HG03571 (cell line): Measurements from ENCODE around the gene N4BP2L1.
"Not testable (repeated sequence)": the region's sequence is repeated elsewhere in the genome, so short reads cannot be mapped to it uniquely, and the experiment has no call there.

Experiments used
- ATAC-seq: cut with Tn5 transposase; IDR thresholded peaks from one replicate; pipeline ENCODE4 v1.9.1; 2021; ENCODE audit not compliant: unreplicated experiment

N4BP2L1 gene

DNA sequence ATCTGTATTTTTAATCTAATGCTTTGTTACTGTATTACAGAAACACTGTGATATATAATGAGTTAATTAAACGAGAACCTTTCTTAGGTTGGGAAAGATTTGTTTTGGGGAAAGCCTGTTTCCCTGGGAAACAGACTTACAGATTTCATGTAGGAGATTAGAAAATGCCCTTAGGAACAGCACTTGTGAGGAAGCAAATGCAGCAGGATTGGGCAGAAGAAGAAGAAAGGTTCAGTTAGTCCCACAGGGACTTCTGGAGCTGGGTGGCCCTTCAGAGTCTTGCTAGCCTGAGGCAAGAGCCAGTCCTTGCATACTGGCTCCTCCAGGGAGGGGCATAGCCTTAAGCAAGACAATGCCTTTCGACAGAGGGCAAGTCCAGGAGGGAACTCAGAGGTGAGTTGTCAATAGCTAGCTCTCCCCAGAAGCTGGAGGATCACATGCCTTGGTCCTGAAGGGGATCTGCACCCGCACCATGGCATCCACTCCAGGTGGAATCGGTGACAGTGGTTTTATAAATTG lies 36.8 kb downstream of the N4BP2L1 start:
- ATAC-seq = no peak

DNA sequence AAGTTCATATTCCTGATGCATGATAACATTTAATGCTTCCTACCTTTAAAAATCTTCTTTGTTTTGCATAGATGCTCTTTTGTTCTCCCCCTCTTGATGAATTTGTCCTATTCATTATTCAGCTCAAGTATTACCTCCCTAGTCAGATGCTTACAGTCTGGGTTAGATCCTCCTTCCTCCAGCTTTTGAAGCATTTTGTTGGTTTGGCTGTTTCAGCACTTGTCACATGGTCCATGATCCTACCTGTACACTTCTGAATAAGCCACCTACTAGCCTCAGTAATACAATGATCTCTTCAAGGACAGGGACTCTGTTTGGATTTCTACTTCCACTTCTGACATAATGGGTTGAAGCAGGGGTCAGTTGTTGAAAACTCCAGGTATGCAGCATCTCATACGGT lies 37.4 kb downstream of the N4BP2L1 start:
- no peak for ATAC-seq

DNA sequence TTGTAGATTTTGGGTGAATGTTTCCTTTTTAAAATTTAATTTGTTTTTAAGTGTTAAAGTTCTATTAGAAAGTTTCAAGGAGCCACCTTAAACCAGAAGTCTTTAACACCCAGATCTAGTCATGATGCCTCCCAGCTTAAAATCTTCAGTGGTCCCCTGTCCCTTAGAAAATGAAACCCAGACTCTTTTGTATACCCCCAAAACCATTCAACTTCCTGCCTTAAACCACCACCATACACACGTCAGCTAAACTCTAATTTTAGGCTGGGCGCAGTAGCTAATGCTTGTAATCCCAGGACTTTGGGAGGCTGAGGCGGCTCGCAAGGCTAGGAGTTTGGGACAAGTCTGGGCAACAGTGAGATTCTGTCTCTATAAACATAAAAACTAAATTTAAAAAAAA lies 37.9 kb downstream of the N4BP2L1 start:
- no peak for ATAC-seq

DNA sequence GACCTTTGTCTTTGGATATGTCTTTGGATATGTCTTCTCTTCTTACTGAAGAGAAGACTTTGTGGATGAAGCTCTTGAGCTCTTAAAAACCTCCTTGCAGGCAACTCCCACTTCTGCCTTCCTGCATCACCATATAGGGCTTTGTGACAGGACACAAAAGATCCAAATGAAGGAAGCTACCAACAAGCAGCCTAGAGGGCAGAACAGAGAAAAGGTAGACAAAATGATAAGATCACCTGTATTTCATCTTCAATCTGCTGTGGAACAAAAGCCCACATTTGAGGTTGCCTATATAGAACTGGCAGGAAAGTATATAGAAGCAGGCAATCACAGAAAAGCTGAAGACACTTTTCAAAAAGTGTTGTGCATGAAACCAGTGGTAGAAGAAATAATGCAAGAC lies 42.5 kb downstream of the N4BP2L1 start:
- ATAC-seq = no peak

DNA sequence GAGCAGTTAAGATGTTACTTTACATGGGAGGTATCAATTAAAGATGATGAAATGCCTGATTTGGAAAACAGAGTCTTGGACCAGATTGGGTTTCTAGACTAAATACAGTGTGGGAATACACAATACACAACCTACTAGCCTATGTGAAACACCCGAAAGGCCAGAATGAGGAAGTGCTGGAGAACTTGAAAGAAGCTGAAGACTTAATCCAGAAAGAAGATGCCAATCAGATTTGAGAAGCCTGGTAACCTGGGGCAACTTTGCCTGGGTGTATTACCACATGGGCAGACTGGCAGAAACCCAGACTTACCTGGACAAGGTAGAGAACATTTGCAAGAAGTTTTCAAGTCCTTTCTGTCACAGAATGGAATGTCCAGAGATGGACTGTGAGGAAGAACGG lies 43.2 kb downstream of the N4BP2L1 start:
- no peak for ATAC-seq

DNA sequence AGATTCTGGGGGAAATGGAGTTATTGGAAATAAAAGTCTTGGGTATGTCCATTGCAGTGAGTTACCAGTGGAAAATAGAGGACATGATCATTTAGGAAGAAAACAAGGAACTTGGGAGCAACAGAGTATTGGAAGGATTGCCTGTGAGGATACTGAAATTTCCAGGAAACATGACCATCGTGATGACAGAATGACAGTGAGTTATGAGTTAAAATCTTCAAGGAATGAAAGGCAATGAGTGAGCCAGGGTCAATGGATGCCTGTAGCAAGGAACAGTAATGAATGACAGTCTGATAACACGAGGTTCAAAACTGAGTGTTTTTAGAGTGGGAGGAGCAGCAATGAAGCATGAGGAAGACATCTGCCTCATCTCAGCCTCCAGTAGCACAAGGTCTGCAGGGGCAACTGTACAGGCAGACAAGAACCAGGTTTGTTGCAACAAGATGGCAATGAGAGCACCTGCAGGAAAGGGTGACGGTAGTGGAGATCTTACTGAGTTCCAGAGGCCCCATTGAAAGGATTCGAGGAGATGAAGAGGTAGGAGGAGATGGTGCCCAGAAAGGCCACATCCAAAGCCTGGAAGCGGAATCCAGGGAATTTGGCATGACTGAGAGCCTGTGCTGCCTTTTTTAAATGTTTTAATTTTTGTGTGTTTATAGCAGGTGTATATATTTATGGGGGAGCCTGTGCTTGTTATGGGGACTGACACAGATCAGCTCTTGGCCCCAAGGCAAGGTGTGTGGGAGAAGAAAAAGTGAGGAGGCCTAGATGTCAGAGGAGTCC lies 43.9 kb downstream of the N4BP2L1 start:
- ATAC-seq = no peak

DNA sequence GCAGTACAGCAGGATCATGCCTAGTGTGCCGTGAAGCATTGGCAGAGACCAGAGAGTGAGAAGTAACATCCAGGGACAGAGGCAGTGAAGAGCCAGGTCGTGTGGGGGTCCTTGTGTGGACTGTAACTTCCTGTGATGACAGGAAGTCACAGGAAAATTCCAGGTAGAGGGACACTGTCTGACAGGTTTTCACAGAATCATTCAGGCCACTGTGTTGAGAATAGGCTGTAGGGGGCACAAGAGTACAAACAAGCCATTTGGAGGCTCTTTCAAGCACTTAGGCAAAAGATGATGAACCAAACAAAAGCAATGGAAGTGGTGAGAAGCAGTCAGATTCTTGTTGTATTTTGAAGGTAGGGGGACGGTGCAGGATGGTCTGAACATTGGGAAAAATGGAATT lies 46.4 kb downstream of the N4BP2L1 start:
- no peak for ATAC-seq

DNA sequence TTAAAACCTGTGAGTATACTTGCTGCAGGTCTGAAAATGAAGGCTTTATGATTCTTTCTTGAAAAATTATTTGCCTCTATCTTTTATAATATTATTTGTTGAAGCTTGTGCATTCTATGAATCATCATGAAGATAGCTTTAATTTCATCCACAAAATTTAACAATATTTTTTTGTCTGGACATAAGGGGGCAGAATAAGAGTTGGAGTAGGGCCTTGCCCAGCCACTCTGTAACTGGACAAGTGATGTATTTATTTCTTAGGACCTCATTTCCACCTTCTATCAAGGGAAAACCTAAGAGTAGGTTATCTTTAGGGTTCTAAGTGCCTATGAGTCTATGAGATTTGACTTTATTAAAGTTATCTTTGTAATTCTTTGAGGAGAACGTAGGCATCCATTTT lies 49.9 kb downstream of the N4BP2L1 start:
- ATAC-seq = no peak

DNA sequence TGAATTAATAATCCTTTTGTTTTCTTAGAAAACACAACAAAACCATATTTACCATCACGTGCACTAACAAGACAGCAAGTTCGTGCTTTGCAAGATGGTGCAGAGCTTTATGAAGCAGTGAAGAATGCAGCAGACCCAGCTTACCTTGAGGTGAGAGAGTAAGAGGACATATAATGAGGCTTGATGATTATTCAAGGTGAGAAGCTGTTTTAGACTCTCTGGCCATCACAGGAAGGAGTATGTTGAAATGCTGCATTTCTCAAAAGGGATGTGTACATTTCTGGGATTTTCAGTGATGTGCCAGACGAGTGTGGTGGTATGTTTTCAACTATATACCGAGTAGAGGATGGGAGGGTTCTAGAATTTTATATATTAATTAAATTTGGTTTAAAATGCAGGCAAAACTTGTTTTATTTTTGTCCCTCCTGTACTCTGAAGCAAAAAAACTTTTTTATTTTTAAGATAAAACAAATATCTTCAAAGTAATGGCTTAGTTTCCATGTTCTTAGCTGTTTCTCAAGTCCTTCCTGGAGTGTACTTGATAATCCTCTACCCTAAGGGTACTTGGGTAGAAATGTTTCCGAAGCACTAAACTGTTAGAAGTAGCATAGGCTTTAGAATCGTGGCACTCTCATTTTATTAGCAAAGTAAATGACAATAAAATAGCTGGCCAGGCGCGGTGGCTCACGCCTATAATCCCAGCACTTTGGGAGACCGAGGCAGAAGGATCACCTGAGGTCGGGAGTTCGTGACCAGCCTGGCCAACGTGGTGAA lies 51.1 kb downstream of the N4BP2L1 start:
- no peak for ATAC-seq

DNA sequence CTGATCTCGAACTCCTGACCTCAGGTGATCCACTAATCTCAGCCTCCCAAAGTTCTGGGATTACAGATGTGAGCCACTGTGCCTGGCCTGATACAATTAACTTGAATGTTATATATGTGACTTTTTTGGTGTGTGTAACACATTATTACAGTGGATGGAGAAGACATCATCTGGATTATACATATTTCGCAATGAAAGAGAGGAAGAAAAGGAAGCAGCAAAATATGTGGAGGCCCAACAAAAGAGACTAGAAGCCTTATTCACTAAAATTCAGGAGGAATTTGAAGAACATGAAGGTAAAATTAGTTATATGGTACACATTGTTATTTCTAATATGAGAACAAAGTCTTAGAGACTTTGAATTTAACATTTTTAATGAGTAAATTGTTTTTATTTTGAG lies 57.1 kb downstream of the N4BP2L1 start:
- no peak for ATAC-seq

DNA sequence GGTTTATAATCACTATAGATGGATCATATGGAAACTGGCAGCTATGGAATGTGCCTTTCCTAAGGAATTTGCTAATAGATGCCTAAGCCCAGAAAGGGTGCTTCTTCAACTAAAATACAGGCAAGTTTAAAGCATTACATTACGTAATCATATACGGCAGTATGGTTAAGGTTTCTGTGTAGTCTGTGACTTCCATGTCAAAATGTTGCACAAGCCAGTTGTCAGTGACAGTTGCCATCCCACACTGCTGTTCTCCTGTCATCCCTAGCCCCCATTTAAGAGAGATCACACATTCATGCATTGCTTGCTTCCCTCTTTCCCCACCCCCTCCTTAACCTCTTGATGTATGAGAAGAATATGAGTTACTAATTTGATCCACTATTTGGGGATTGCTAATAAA lies 65.4 kb downstream of the N4BP2L1 start:
- no peak for ATAC-seq

DNA sequence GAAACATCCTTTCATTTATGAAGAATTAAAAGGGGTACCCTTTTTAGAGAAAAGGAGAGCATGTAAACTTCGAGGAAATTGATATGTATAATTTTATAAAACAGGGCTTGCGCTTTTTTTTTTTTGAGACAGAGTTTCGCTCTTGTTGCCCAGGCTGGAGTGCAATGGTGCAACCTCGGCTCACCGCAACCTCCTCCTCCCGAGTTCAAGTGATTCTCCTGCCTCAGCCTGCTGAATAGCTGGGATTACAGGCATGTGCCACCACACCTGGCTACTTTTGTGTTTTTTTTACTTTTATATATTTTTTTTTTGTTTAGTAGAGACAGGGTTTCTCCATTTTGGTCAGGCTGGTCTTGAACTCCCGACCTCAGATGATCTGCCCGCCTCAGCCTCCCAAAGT lies 72.0 kb downstream of the N4BP2L1 start:
- not testable (repeated sequence) for ATAC-seq

DNA sequence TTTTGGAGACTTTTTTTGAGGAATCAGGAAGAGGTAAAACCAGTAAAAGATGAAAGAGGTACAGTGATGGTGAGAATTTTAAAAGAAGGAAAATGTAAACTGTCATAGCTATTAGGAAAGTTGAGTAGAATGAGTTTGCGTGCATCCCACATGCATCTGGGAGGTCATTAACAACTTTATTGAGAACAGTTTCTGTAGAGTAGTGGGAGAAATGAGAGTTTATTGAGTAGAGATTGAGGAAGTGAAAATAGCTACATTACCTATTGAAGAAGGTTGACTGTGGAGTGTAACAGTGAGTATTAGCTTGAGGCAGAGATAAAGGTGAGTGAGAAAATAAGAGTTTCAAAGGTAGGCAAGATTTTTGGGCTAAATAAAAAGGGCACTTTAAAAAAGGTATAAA lies 73.9 kb downstream of the N4BP2L1 start:
- no peak for ATAC-seq

DNA sequence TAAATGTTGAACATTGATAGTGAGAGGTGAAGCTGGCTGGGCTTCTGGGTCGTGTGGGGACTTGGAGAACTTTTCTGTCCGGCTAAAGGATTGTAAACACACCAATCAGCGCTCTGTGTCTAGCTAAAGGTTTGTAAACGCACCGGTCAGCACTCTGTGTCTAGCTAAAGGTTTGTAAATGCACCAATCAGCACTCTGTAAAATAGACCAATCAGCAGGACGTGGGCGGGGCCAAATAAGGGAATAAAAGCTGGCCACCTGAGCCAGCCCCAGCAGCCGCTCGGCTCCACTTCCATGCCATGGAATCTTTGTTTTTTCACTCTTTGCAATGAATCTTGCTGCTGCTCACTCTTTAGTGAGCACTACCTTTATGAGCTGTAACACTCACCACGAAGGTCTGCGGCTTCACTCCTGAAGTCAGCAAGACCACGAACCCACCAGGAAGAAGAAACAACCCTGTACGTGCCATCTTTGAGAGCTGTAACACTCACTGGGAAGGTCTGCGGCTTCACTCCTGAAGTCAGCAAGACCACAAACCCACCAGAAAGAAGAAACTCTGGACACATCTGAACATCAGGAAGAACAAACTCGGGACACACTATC lies 77.0 kb downstream of the N4BP2L1 start:
- not testable (repeated sequence) for ATAC-seq
